Type B pancreatic cell (in vitro differentiated cells): ENCODE results near the gene SYNDIG1L. TPM values are rescaled to one million over a fixed set of nuclear protein-coding genes. Genes with fewer than 3 reads are reported as not detected.
"Not testable (repeated sequence)": the region's sequence is repeated elsewhere in the genome, so short reads cannot be mapped to it uniquely, and the experiment has no call there.

Source experiments
- DNase-seq: peaks from one replicate; pipeline ENCODE4 v3.0.0; 2021; ENCODE audit warnings: mixed read lengths; ENCODE audit not compliant: unreplicated experiment; ENCODE audit errors: extremely low spot score
- H3K27ac Mint-ChIP-seq: 2 replicates; pipeline ENCODE4 v1.8.0; 2021; ENCODE audit warnings: mild to moderate bottlenecking, mixed read lengths
- H3K27me3 Mint-ChIP-seq: 2 replicates; pipeline ENCODE4 v1.8.0; 2021; ENCODE audit warnings: mixed read lengths
- H3K36me3 Mint-ChIP-seq: 2 replicates; pipeline ENCODE4 v1.8.0; 2021; ENCODE audit warnings: mixed read lengths
- H3K4me1 Mint-ChIP-seq: one replicate; pipeline ENCODE4 v1.8.0; 2021; ENCODE audit warnings: mixed read lengths; ENCODE audit not compliant: unreplicated experiment
- H3K4me3 Mint-ChIP-seq: 2 replicates; pipeline ENCODE4 v1.8.0; 2021; ENCODE audit warnings: mild to moderate bottlenecking, mixed read lengths
- H3K9me3 Mint-ChIP-seq: 2 replicates; pipeline ENCODE4 v1.8.0; 2021; ENCODE audit warnings: mixed read lengths
- CTCF ChIP-seq: fragments of 200-600 bp; sonication (generic); conservative IDR thresholded peaks from 2 replicates; pipeline ENCODE4 v1.5.0; 2021; ENCODE audit warnings: antibody characterized with exemption, mild to moderate bottlenecking
- total RNA-seq: library from RNA; stranded (reverse); gene quantifications from 2 replicates; pipeline ENCODE4 v1.2.1, GENCODE V29; 2021; ENCODE audit warnings: low replicate concordance

Gene SYNDIG1L
- total RNA-seq, 1 donor from 2014 or later: 0.36 TPM

GRCh38 chr14:74459289-74459946, 33.4 kb upstream of the SYNDIG1L start:
- TF ChIP-seq CTCF: peak; percentile 72
- no peak for DNase-seq
- Mint-ChIP-seq H3K9me3 (peaks cover 4% of the 10 kb centered on the region), H3K27me3 (no peaks in the 10 kb centered on the region), H3K36me3 (no peaks in the 10 kb centered on the region), H3K4me3 (no peak overlapping the region), H3K4me1 (no peaks in the 10 kb centered on the region), H3K27ac (no peak overlapping the region)

GRCh38 chr14:74457565-74457895, 31.5 kb upstream of the SYNDIG1L start:
- no peak for TF ChIP-seq CTCF
- H3K4me3 Mint-ChIP-seq: no peak overlapping the region
- H3K4me1 Mint-ChIP-seq: no peaks in the 10 kb centered on the region
- H3K27me3 Mint-ChIP-seq: no peaks in the 10 kb centered on the region
- H3K27ac Mint-ChIP-seq: no peak overlapping the region
- no peaks in the 10 kb centered on the region for H3K36me3 Mint-ChIP-seq
- no peak for DNase-seq
- peaks cover 4% of the 10 kb centered on the region for H3K9me3 Mint-ChIP-seq

- Mint-ChIP-seq H3K27ac (no peak overlapping the region), H3K4me1 (no peaks in the 10 kb centered on the region), H3K4me3 (no peak overlapping the region), H3K9me3 (peaks cover 4% of the 10 kb centered on the region), H3K27me3 (no peaks in the 10 kb centered on the region), H3K36me3 (no peaks in the 10 kb centered on the region)
- DNase-seq: no peak
- TF ChIP-seq CTCF: no peak
Measured at GRCh38 chr14:74456684-74457564, 30.9 kb upstream of the SYNDIG1L start.

- not testable (repeated sequence) for H3K4me1 Mint-ChIP-seq, H3K36me3 Mint-ChIP-seq, H3K9me3 Mint-ChIP-seq, H3K27me3 Mint-ChIP-seq, DNase-seq, H3K4me3 Mint-ChIP-seq, H3K27ac Mint-ChIP-seq
Measured at GRCh38 chr14:74454397-74454796, 28.4 kb upstream of the SYNDIG1L start.

GRCh38 chr14:74444866-74445265, 18.9 kb upstream of the SYNDIG1L start:
- H3K27ac Mint-ChIP-seq: no peak overlapping the region
- no peaks in the 10 kb centered on the region for H3K36me3 Mint-ChIP-seq
- peaks cover 8% of the 10 kb centered on the region for H3K27me3 Mint-ChIP-seq
- no peaks in the 10 kb centered on the region for H3K9me3 Mint-ChIP-seq
- DNase-seq: no peak
- no peak for TF ChIP-seq CTCF
- no peaks in the 10 kb centered on the region for H3K4me1 Mint-ChIP-seq
- no peak overlapping the region for H3K4me3 Mint-ChIP-seq

- H3K4me1 Mint-ChIP-seq: no peaks in the 10 kb centered on the region
- no peak overlapping the region for H3K27ac Mint-ChIP-seq
- H3K4me3 Mint-ChIP-seq: no peak overlapping the region
- DNase-seq: no peak
- H3K9me3 Mint-ChIP-seq: no peaks in the 10 kb centered on the region
- no peak for TF ChIP-seq CTCF
- no peaks in the 10 kb centered on the region for H3K36me3 Mint-ChIP-seq
- peaks cover 8% of the 10 kb centered on the region for H3K27me3 Mint-ChIP-seq
Measured at GRCh38 chr14:74442757-74443156, 16.7 kb upstream of the SYNDIG1L start.
